ENCODE measurements around the gene MXRA8.

Gene MXRA8

DNA sequence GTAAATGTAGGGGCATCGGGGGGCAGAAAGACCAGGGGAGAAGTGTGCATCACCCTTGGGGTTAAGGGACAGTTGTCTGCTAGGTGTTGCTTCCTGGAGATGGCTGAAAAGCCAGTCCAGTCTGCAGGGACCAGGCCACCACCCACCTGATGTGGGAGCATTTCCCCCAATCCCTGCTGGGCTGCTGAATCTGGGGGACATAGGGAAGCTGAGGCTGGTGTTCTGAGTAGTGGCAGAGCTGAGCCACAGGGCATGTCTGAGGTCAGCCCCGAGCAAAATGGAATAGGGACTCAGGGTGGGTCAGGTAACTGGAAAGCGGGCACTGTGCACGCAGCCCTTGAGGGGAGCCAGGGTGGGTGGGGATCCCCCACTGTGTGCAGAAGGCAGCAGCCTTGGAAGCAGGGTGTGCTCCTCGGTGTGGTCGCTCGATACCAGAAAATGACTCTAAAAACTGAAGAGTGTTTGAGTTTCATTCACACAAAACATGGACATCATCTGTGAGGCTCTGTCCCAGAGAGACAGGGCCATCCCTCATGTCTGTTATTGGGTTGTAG is 43.2 kb upstream of the MXRA8 start:
- Histone ChIP-seq H3K14ac (ENCODE audit: low read length in 2 of 2) (no peak overlapping the region), H3K9me3 (ENCODE audit: control insufficient read depth, low read length) (no peaks in the 10 kb centered on the region), H4K91ac (ENCODE audit: low read length) (no peak overlapping the region), H2AK5ac (ENCODE audit: low read length, severe bottlenecking) (no peak overlapping the region), H3K4ac (ENCODE audit: low read depth in 1 of 2, low read length in 2 of 2) (no peak overlapping the region), H2BK12ac (ENCODE audit: low read length in 2 of 2) (no peak overlapping the region), H2BK15ac (ENCODE audit: low read depth, poor library complexity, severe bottlenecking) (no peak overlapping the region), H3K27me3 (ENCODE audit: control insufficient read depth in 1 of 2, insufficient read depth in 1 of 2, low read length in 2 of 2) (no peaks in the 10 kb centered on the region), H3K18ac (ENCODE audit: low read depth in 1 of 2, low read length in 2 of 2) (no peak overlapping the region), H3K4me3 (ENCODE audit: insufficient read depth in 1 of 2, low read depth in 1 of 2, low read length in 2 of 2) (no peak overlapping the region), H3K23ac (ENCODE audit: low read length in 2 of 2) (no peak overlapping the region), H3K36me3 (ENCODE audit: control insufficient read depth in 1 of 2, insufficient read depth in 2 of 2, low read depth in 1 of 2, low read length in 2 of 2) (peaks cover 62 to 67% of the 10 kb centered on the region in 2 experiments), H4K8ac (ENCODE audit: low read length) (no peak overlapping the region), H2BK5ac (ENCODE audit: low read depth, low read length, poor library complexity, severe bottlenecking) (no peak overlapping the region), H3K4me1 (ENCODE audit: control insufficient read depth, insufficient read depth, low read depth, low read length) (peaks cover 44% of the 10 kb centered on the region), H3K4me2 (ENCODE audit: low read length, poor library complexity, severe bottlenecking) (no peak overlapping the region), H2AFZ (ENCODE audit: low read depth, low read length) (no peak overlapping the region), H3K27ac (ENCODE audit: low read length, poor library complexity, severe bottlenecking) (no peak overlapping the region), H3K9ac (ENCODE audit: low read length) (peak overlapping the region; percentile 98), H2BK120ac (ENCODE audit: low read depth, low read length) (no peak overlapping the region), H3K79me1 (replicated peaks; ENCODE audit: low read length, poor library complexity, severe bottlenecking) (peaks cover 6% of the 10 kb centered on the region)
- no peak for DNase-seq
- 97% methylated on average over 7 of the region's 7 CpGs for WGBS

DNA sequence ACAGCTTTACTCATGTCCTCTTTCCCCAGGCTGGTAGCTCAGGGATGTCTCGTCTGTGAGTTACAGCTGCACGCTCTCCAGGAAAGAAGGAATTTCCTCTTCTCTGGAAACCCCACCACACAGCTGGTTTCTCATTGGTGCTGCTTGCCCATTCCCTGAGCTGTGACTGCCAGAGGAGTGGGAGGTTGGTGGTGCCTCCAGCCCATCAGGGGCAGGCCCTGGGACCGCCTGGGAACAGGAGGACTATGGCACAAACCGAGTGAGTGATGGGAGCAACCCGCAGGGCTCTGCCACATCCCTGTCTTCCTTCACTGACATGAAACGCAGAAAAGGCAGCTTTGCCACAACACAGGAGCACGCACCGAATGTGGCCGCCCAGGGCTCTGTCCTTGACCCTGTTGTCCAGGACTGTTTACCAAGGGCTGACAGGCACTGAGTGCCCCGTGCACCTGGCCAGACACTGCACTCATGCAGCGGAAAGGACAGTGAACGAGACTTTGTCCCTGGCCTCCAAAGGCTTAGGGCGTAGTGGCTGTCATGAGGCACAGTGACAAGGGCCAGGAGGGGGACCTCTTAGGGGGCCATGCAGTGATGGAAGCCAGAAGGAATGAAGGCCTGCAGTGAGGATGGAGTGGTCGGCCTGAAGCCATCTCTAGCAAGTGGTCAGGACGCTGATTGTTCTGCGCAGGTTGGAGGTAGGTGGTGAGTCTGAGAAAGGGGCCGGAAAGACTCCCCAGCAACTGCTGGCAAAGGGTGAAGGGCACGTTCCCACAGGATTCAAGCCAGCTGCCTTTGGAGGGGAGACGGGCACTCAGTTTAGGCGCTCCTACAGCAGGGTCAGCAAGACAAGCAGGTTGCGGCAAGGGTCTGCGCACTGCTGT is 42.5 kb upstream of the MXRA8 start:
- Histone ChIP-seq H2BK120ac (ENCODE audit: low read depth, low read length) (no peak overlapping the region), H2BK5ac (ENCODE audit: low read depth, low read length, poor library complexity, severe bottlenecking) (no peak overlapping the region), H3K4ac (ENCODE audit: low read depth in 1 of 2, low read length in 2 of 2) (peak overlapping the region in 1 of 2 experiments; percentile 83), H3K9me3 (ENCODE audit: control insufficient read depth, low read length) (no peaks in the 10 kb centered on the region), H4K8ac (ENCODE audit: low read length) (peak overlapping the region; percentile 4), H3K9ac (ENCODE audit: low read length) (peak overlapping the region; percentile 98), H3K79me1 (replicated peaks; ENCODE audit: low read length, poor library complexity, severe bottlenecking) (peaks cover 6% of the 10 kb centered on the region), H2BK15ac (ENCODE audit: low read depth, poor library complexity, severe bottlenecking) (no peak overlapping the region), H3K18ac (ENCODE audit: low read depth in 1 of 2, low read length in 2 of 2) (no peak overlapping the region), H3K4me2 (ENCODE audit: low read length, poor library complexity, severe bottlenecking) (peak overlapping the region; percentile 91), H2BK12ac (ENCODE audit: low read length in 2 of 2) (no peak overlapping the region), H2AK5ac (ENCODE audit: low read length, severe bottlenecking) (peak overlapping the region; percentile 29), H3K36me3 (ENCODE audit: control insufficient read depth in 1 of 2, insufficient read depth in 2 of 2, low read depth in 1 of 2, low read length in 2 of 2) (peaks cover 63 to 66% of the 10 kb centered on the region in 2 experiments), H3K27ac (ENCODE audit: low read length, poor library complexity, severe bottlenecking) (peak overlapping the region; percentile 8), H3K14ac (ENCODE audit: low read length in 2 of 2) (peak overlapping the region in 1 of 2 experiments; percentile 98), H3K4me3 (ENCODE audit: insufficient read depth in 1 of 2, low read depth in 1 of 2, low read length in 2 of 2) (peak overlapping the region; percentile 95 to 99), H4K91ac (ENCODE audit: low read length) (peak overlapping the region; percentile 28), H3K4me1 (ENCODE audit: control insufficient read depth, insufficient read depth, low read depth, low read length) (peaks cover 38% of the 10 kb centered on the region), H3K27me3 (ENCODE audit: control insufficient read depth in 1 of 2, insufficient read depth in 1 of 2, low read length in 2 of 2) (no peaks in the 10 kb centered on the region), H3K23ac (ENCODE audit: low read length in 2 of 2) (no peak overlapping the region), H2AFZ (ENCODE audit: low read depth, low read length) (no peak overlapping the region)
- 91% methylated on average over 22 of the region's 22 CpGs for WGBS
- peak; percentile 33 for DNase-seq

DNA sequence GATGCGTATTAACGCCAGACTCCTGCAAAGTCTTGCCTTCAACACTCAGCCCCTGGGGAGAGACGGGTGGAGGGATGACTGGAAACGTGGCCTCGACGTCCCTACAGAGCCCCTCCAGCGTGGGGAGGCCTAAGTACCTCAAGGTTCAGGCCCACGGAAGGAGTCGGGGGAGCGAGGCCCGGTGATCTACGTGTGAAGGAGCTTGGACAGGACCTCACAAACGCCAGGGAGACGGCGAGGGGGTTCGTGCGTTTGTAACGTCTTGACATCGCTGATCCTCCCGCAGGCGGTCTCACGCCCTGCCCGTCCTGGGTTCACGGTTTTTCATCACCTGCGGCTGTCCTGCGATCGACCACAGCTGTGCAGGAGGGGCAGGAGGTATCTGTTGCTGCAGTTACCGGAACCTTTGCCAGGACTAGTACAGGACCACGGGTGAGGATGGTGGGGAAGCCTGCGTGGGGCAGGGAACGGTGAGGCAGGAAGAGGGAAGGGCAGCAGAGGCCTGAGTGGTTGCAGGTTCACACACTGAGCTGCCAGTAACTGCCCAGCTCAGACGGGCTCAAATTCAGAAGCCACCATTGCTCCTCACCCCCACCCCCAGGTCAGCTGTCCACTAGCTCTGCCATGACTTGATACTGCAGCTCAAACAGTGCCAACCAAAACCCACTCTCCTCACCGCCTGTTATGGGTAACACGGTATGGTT is 41.7 kb upstream of the MXRA8 start:
- peak overlapping the region in 1 of 2 experiments; percentile 98 for H3K14ac ChIP-seq (ENCODE audit: low read length in 2 of 2)
- H3K27me3 ChIP-seq (ENCODE audit: control insufficient read depth in 1 of 2, insufficient read depth in 1 of 2, low read length in 2 of 2) = no peaks in the 10 kb centered on the region
- peak overlapping the region; percentile 95 for H4K91ac ChIP-seq (ENCODE audit: low read length)
- H2BK12ac ChIP-seq (ENCODE audit: low read length in 2 of 2) = peak overlapping the region in 1 of 2 experiments; percentile 51
- no peaks in the 10 kb centered on the region for H3K9me3 ChIP-seq (ENCODE audit: control insufficient read depth, low read length)
- H3K4me2 ChIP-seq (ENCODE audit: low read length, poor library complexity, severe bottlenecking) = peak overlapping the region; percentile 91
- H2BK5ac ChIP-seq (ENCODE audit: low read depth, low read length, poor library complexity, severe bottlenecking) = peak overlapping the region; percentile 76
- no peak overlapping the region for H2BK120ac ChIP-seq (ENCODE audit: low read depth, low read length)
- no peaks in the 10 kb centered on the region for H3K79me1 ChIP-seq (replicated peaks; ENCODE audit: low read length, poor library complexity, severe bottlenecking)
- peak overlapping the region; percentile 36 for H2AFZ ChIP-seq (ENCODE audit: low read depth, low read length)
- peak overlapping the region; percentile 83 for H3K27ac ChIP-seq (ENCODE audit: low read length, poor library complexity, severe bottlenecking)
- peak overlapping the region; percentile 29 for H2AK5ac ChIP-seq (ENCODE audit: low read length, severe bottlenecking)
- H3K18ac ChIP-seq (ENCODE audit: low read depth in 1 of 2, low read length in 2 of 2) = peak overlapping the region; percentile 88 to 98
- peak overlapping the region; percentile 98 for H3K9ac ChIP-seq (ENCODE audit: low read length)
- 8% methylated on average over 34 of the region's 34 CpGs for WGBS
- peak; percentile 40 for DNase-seq
- H2BK15ac ChIP-seq (ENCODE audit: low read depth, poor library complexity, severe bottlenecking) = no peak overlapping the region
- peak overlapping the region; percentile 95 to 99 for H3K4me3 ChIP-seq (ENCODE audit: insufficient read depth in 1 of 2, low read depth in 1 of 2, low read length in 2 of 2)
- peak overlapping the region; percentile 83 to 98 for H3K4ac ChIP-seq (ENCODE audit: low read depth in 1 of 2, low read length in 2 of 2)
- peaks cover 63 to 66% of the 10 kb centered on the region in 2 experiments for H3K36me3 ChIP-seq (ENCODE audit: control insufficient read depth in 1 of 2, insufficient read depth in 2 of 2, low read depth in 1 of 2, low read length in 2 of 2)
- peak overlapping the region in 1 of 2 experiments; percentile 86 for H3K23ac ChIP-seq (ENCODE audit: low read length in 2 of 2)
- peaks cover 35% of the 10 kb centered on the region for H3K4me1 ChIP-seq (ENCODE audit: control insufficient read depth, insufficient read depth, low read depth, low read length)
- H4K8ac ChIP-seq (ENCODE audit: low read length) = peak overlapping the region; percentile 95
